Activated naive CD4-positive, alpha-beta T cell treated with anti-CD3 and anti-CD28 coated beads, Interleukin-2, amount 50 U/mL, for 72 hours (primary cell): Measurements from ENCODE around the gene MOCS3. TPM values are rescaled to one million over a fixed set of nuclear protein-coding genes. Genes with fewer than 3 reads are reported as not detected.
"Not testable (repeated sequence)": the region's sequence is repeated elsewhere in the genome, so short reads cannot be mapped to it uniquely, and the experiment has no call there.

Experiments used
- ATAC-seq, 2 donors: fragments of 150-1000 bp; cut with Tn5 transposase; 2 replicates each; pipeline ENCODE4 v1.10.0; 2021; ENCODE audit warnings: mild to moderate bottlenecking in 2 of 2, moderate library complexity in 2 of 2
- DNase-seq, 2 donors: peaks; one replicate each; pipeline ENCODE4 v3.0.0; 2021 to 2022; ENCODE audit warnings: low spot score in 2 of 2
- H3K27ac Mint-ChIP-seq, 2 donors: one replicate each; pipeline ENCODE4 v1.8.0; 2022; ENCODE audit warnings: mild to moderate bottlenecking in 2 of 2, mixed read lengths in 2 of 2
- H3K36me3 Mint-ChIP-seq, 2 donors: one replicate each; pipeline ENCODE4 v1.8.0; 2022; ENCODE audit warnings: mixed read lengths in 2 of 2
- H3K9me3 Mint-ChIP-seq, 2 donors: one replicate each; pipeline ENCODE4 v1.8.0; 2022; ENCODE audit warnings: mixed read lengths in 2 of 2
- total RNA-seq, 2 donors: library from RNA; stranded (reverse); gene quantifications; one replicate each; pipeline ENCODE4 v1.2.3, GENCODE V29; 2022

MOCS3 gene
- total RNA-seq, 2 donors from 2014 or later: 2.4 to 4.3 TPM

GRCh38 chr20:50967586-50967985 is 9.0 kb downstream of the MOCS3 start:
- no peak for DNase-seq
- ATAC-seq: no peak

GRCh38 chr20:50968289-50968688 is 9.7 kb downstream of the MOCS3 start:
- no peak overlapping the region for H3K27ac Mint-ChIP-seq
- no peaks in the 10 kb centered on the region for H3K9me3 Mint-ChIP-seq
- ATAC-seq (no peak), DNase-seq (no peak)
- no peaks in the 10 kb centered on the region for H3K36me3 Mint-ChIP-seq

More at GRCh38 chr20:50967586-50967985, 9.0 kb downstream of the MOCS3 start:
- H3K27ac Mint-ChIP-seq: no peak overlapping the region
- H3K36me3 Mint-ChIP-seq: no peaks in the 10 kb centered on the region
- H3K9me3 Mint-ChIP-seq: no peaks in the 10 kb centered on the region

- no peaks in the 10 kb centered on the region for H3K36me3 Mint-ChIP-seq
- H3K27ac Mint-ChIP-seq: no peak overlapping the region
- ATAC-seq: no peak
- no peak for DNase-seq
- no peaks in the 10 kb centered on the region for H3K9me3 Mint-ChIP-seq
Observed at GRCh38 chr20:50969435-50969834, 10.8 kb downstream of the MOCS3 start.

GRCh38 chr20:50969912-50970311 is 11.3 kb downstream of the MOCS3 start:
- H3K27ac Mint-ChIP-seq: no peak overlapping the region
- ATAC-seq: no peak
- H3K9me3 Mint-ChIP-seq: no peaks in the 10 kb centered on the region
- no peaks in the 10 kb centered on the region for H3K36me3 Mint-ChIP-seq
- no peak for DNase-seq

GRCh38 chr20:50975701-50976330 is 17.2 kb downstream of the MOCS3 start:
- Mint-ChIP-seq H3K9me3 (no peaks in the 10 kb centered on the region), H3K27ac (no peak overlapping the region), H3K36me3 (no peaks in the 10 kb centered on the region)
- DNase-seq (no peak), ATAC-seq (no peak)

GRCh38 chr20:50977066-50978021 is 18.7 kb downstream of the MOCS3 start:
- Mint-ChIP-seq H3K27ac (no peak overlapping the region), H3K36me3 (no peaks in the 10 kb centered on the region), H3K9me3 (no peaks in the 10 kb centered on the region)
- DNase-seq: no peak
- ATAC-seq: no peak

GRCh38 chr20:50978533-50978932 is 19.9 kb downstream of the MOCS3 start:
- not testable (repeated sequence) for H3K9me3 Mint-ChIP-seq, H3K36me3 Mint-ChIP-seq, ATAC-seq, DNase-seq
- H3K27ac Mint-ChIP-seq: peak overlapping the region in 1 of 2 donors; percentile 34

GRCh38 chr20:50980071-50980681 is 21.6 kb downstream of the MOCS3 start:
- ATAC-seq (peak; percentile 87 to 92), DNase-seq (peak; percentile 40 to 63)
- Mint-ChIP-seq H3K27ac (peak overlapping the region; percentile 76 to 90), H3K36me3 (no peaks in the 10 kb centered on the region), H3K9me3 (no peaks in the 10 kb centered on the region)

GRCh38 chr20:50980851-50981713 is 22.5 kb downstream of the MOCS3 start:
- Mint-ChIP-seq H3K27ac (peak overlapping the region; percentile 76 to 81), H3K9me3 (no peaks in the 10 kb centered on the region)
- no peak for ATAC-seq

GRCh38 chr20:50981714-50982048 is 23.1 kb downstream of the MOCS3 start:
- DNase-seq: no peak
- Mint-ChIP-seq H3K36me3 (no peaks in the 10 kb centered on the region), H3K27ac (no peak overlapping the region)

More at GRCh38 chr20:50980851-50981713, 22.5 kb downstream of the MOCS3 start:
- no peaks in the 10 kb centered on the region for H3K36me3 Mint-ChIP-seq
- DNase-seq: peak in 1 of 2 donors; percentile 74

GRCh38 chr20:50982363-50982762 is 23.7 kb downstream of the MOCS3 start:
- DNase-seq: no peak
- no peaks in the 10 kb centered on the region for H3K36me3 Mint-ChIP-seq
- H3K27ac Mint-ChIP-seq: no peak overlapping the region
- no peaks in the 10 kb centered on the region for H3K9me3 Mint-ChIP-seq
- no peak for ATAC-seq

More at GRCh38 chr20:50981714-50982048, 23.1 kb downstream of the MOCS3 start:
- H3K9me3 Mint-ChIP-seq: no peaks in the 10 kb centered on the region
- no peak for ATAC-seq

GRCh38 chr20:50983321-50983720 is 24.7 kb downstream of the MOCS3 start:
- no peaks in the 10 kb centered on the region for H3K36me3 Mint-ChIP-seq
- no peak overlapping the region for H3K27ac Mint-ChIP-seq
- no peak for DNase-seq
- ATAC-seq: no peak
- no peaks in the 10 kb centered on the region for H3K9me3 Mint-ChIP-seq

GRCh38 chr20:50987493-50988210 is 29.0 kb downstream of the MOCS3 start:
- peak; percentile 86 to 88 for ATAC-seq
- Mint-ChIP-seq H3K36me3 (no peaks in the 10 kb centered on the region), H3K27ac (no peak overlapping the region), H3K9me3 (no peaks in the 10 kb centered on the region)
- peak in 1 of 2 donors; percentile 83 for DNase-seq

GRCh38 chr20:50991076-50991475 is 32.5 kb downstream of the MOCS3 start:
- no peaks in the 10 kb centered on the region for H3K36me3 Mint-ChIP-seq
- no peaks in the 10 kb centered on the region for H3K9me3 Mint-ChIP-seq

GRCh38 chr20:50992336-50992732 is 33.7 kb downstream of the MOCS3 start:
- ATAC-seq: no peak
- no peak overlapping the region for H3K27ac Mint-ChIP-seq
- no peak for DNase-seq
- H3K9me3 Mint-ChIP-seq: no peaks in the 10 kb centered on the region
- no peaks in the 10 kb centered on the region for H3K36me3 Mint-ChIP-seq

More at GRCh38 chr20:50991076-50991475, 32.5 kb downstream of the MOCS3 start:
- DNase-seq: no peak
- no peak overlapping the region for H3K27ac Mint-ChIP-seq
- no peak for ATAC-seq
